Mesendoderm (in vitro differentiated cells): ENCODE measurements around the gene PPP1R9B.

Source experiments
- DNase-seq: peaks from one replicate; pipeline ENCODE4 v3.0.0; 2013
- H2AK5ac ChIP-seq: 2 replicates; pipeline ENCODE4 v1.6.1; 2013; ENCODE audit warnings: low read length, inconsistent platforms
- H2BK120ac ChIP-seq: 2 replicates; pipeline ENCODE4 v1.6.1; 2013; ENCODE audit warnings: low read depth, mild to moderate bottlenecking, low read length, moderate library complexity, mixed read lengths
- H2BK15ac ChIP-seq: replicated peaks from 2 replicates; pipeline ENCODE4 v1.6.1; 2013; ENCODE audit warnings: low read depth, mild to moderate bottlenecking, moderate library complexity
- H2BK5ac ChIP-seq: 2 replicates; pipeline ENCODE4 v1.6.1; 2013; ENCODE audit warnings: low read length, inconsistent platforms
- H3K18ac ChIP-seq: 2 replicates; pipeline ENCODE4 v1.6.1; 2013; ENCODE audit warnings: mild to moderate bottlenecking, low read length, mixed read lengths
- H3K23ac ChIP-seq: one replicate; pipeline ENCODE4 v1.6.1; 2013; ENCODE audit warnings: low read length
- H3K27ac ChIP-seq: 2 replicates; pipeline ENCODE4 v1.5.1; 2013; ENCODE audit warnings: low read depth, mild to moderate bottlenecking, inconsistent platforms, low read length, moderate library complexity
- H3K27me3 ChIP-seq: 2 replicates; pipeline ENCODE4 v1.6.1; 2013; ENCODE audit warnings: low read length, control low read depth, mild to moderate bottlenecking, inconsistent platforms; ENCODE audit not compliant: insufficient read depth, poor library complexity
- H3K36me3 ChIP-seq: 2 replicates; pipeline ENCODE4 v1.6.1; 2013; ENCODE audit warnings: low read length, inconsistent platforms; ENCODE audit not compliant: control insufficient read depth, insufficient read depth
- H3K4ac ChIP-seq: one replicate; pipeline ENCODE4 v1.6.1; 2013; ENCODE audit warnings: low read depth, mild to moderate bottlenecking, low read length, moderate library complexity
- H3K4me1 ChIP-seq: 2 replicates; pipeline ENCODE4 v1.6.1; 2013; ENCODE audit warnings: low read depth, low read length, inconsistent platforms; ENCODE audit not compliant: control insufficient read depth
- H3K4me2 ChIP-seq: 2 replicates; pipeline ENCODE4 v1.6.1; 2013; ENCODE audit warnings: low read length
- H3K4me3 ChIP-seq: 2 replicates; pipeline ENCODE4 v1.5.1; 2013; ENCODE audit warnings: mild to moderate bottlenecking, low read length
- H3K56ac ChIP-seq: one replicate; pipeline ENCODE4 v1.6.1; 2013; ENCODE audit warnings: low read length
- H3K79me1 ChIP-seq: 2 replicates; pipeline ENCODE4 v1.6.1; 2013; ENCODE audit warnings: low read length, inconsistent platforms
- H3K79me2 ChIP-seq: 2 replicates; pipeline ENCODE4 v1.6.1; 2013; ENCODE audit warnings: mild to moderate bottlenecking, low read length; ENCODE audit not compliant: control insufficient read depth, insufficient read depth
- H3K9ac ChIP-seq: 2 replicates; pipeline ENCODE4 v1.6.1; 2013; ENCODE audit warnings: low read length, inconsistent platforms
- H4K5ac ChIP-seq: one replicate; pipeline ENCODE4 v1.6.1; 2013; ENCODE audit warnings: low read length
- H4K8ac ChIP-seq: one replicate; pipeline ENCODE4 v1.6.1; 2013; ENCODE audit warnings: low read depth, mild to moderate bottlenecking, control low read depth, low read length, moderate library complexity
- WGBS: extraction: QIAGEN DNeasy Blood & Tissue Kit; methylation state at CpG from one replicate; pipeline ENCODE4 v1.1.7; 2013; ENCODE audit warnings: low lambda C conversion rate, missing lambda C conversion rate; ENCODE audit not compliant: insufficient coverage; ENCODE audit errors: extremely low coverage; 5-methylcytosine and 5-hydroxymethylcytosine counted together

The PPP1R9B gene

DNA sequence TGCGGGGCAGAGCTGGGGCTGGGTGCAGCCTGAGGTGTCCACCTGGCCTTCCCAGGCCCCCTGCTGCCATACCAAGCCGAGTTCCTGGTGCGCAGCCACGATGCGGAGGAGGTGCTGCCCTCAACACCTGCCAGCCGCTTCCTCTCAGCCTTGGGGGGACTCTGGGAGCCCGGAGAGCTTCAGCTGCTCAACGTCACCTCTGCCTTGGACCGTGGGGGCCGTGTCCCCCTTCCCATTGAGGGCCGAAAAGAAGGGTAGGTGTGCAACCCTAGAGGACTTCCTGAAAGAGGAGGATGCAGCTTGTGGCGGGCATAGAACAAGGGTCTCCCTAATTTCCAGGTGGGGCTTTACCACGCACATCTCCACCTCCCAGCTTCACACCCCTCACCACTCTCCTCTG lies 17.8 kb upstream of the PPP1R9B start:
- no peaks in the 10 kb centered on the region for H3K79me2 ChIP-seq
- no peaks in the 10 kb centered on the region for H3K27me3 ChIP-seq
- no peak overlapping the region for H2BK5ac ChIP-seq
- no peak overlapping the region for H4K5ac ChIP-seq
- H3K9ac ChIP-seq, result no peak overlapping the region
- no peak overlapping the region for H3K56ac ChIP-seq
- no peak for DNase-seq
- H2BK15ac ChIP-seq, result no peak overlapping the region
- H3K4me1 ChIP-seq, result no peaks in the 10 kb centered on the region
- H2BK120ac ChIP-seq, result no peak overlapping the region
- no peak overlapping the region for H3K18ac ChIP-seq
- no CpG with 5 or more reads among the region's 13 CpGs for WGBS
- no peak overlapping the region for H3K4me3 ChIP-seq
- no peak overlapping the region for H3K27ac ChIP-seq
- no peak overlapping the region for H4K8ac ChIP-seq
- H3K4me2 ChIP-seq, result no peak overlapping the region
- no peak overlapping the region for H3K23ac ChIP-seq
- no peak overlapping the region for H3K4ac ChIP-seq
- H2AK5ac ChIP-seq, result no peak overlapping the region
- H3K36me3 ChIP-seq, result no peaks in the 10 kb centered on the region
- H3K79me1 ChIP-seq, result no peaks in the 10 kb centered on the region

DNA sequence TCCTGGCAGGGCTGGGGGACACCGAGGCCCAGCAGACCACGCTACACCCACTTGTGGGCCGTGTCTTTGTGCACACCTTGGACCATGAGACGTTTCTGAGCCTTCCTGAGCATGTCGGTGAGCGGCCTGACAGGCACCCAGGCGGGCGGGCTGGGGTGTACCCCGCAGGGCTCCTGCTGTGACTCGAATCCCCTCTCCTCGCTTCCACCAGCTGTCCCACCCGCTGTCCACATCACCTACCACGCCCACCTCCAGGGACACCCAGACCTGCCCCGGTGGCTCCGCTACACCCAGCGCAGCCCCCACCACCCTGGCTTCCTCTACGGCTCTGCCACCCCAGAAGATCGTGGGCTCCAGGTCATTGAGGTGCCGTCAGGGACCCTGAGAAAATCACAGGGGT lies 16.9 kb upstream of the PPP1R9B start:
- H3K4me2 ChIP-seq, result no peak overlapping the region
- no peaks in the 10 kb centered on the region for H3K36me3 ChIP-seq
- no peak overlapping the region for H4K8ac ChIP-seq
- no peak overlapping the region for H3K18ac ChIP-seq
- H3K4me3 ChIP-seq, result no peak overlapping the region
- DNase-seq, result no peak
- H3K79me2 ChIP-seq, result no peaks in the 10 kb centered on the region
- no peaks in the 10 kb centered on the region for H3K4me1 ChIP-seq
- H3K4ac ChIP-seq, result no peak overlapping the region
- no peaks in the 10 kb centered on the region for H3K79me1 ChIP-seq
- H2BK5ac ChIP-seq, result no peak overlapping the region
- peak overlapping the region; percentile 29 for H3K56ac ChIP-seq
- H3K23ac ChIP-seq, result no peak overlapping the region
- no peak overlapping the region for H4K5ac ChIP-seq
- H2BK15ac ChIP-seq, result no peak overlapping the region
- H3K9ac ChIP-seq, result no peak overlapping the region
- H3K27ac ChIP-seq, result no peak overlapping the region
- no CpG with 5 or more reads among the region's 19 CpGs for WGBS
- H3K27me3 ChIP-seq, result no peaks in the 10 kb centered on the region
- H2AK5ac ChIP-seq, result no peak overlapping the region
- no peak overlapping the region for H2BK120ac ChIP-seq

DNA sequence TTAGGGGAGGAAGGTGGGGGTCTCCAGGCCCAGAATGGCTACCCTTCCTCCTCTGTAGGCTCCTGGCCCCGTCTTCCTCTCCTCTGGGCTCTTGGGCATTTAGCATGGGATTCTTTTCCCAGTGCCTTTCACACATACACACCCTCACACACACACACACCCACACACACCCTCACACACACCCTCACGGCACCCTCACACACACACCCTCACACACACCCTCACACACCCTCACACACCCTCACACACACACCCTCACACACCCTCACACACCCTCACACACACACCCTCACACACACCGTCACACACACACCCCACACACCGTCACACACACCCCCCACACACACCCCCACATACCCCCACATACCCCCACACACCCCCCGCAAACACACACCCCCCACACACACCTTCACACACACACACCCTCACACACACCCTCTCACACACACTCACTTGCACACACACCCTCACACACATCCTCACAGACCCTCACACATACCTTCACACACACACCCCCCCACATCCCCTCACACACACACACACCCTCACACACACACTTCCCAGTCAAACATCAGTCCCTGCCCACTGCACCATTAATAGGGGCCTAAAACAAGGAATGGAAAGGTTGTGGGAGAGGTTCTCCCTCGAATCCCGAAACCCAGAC lies 16.2 kb upstream of the PPP1R9B start:
- no peak overlapping the region for H2BK5ac ChIP-seq

DNA sequence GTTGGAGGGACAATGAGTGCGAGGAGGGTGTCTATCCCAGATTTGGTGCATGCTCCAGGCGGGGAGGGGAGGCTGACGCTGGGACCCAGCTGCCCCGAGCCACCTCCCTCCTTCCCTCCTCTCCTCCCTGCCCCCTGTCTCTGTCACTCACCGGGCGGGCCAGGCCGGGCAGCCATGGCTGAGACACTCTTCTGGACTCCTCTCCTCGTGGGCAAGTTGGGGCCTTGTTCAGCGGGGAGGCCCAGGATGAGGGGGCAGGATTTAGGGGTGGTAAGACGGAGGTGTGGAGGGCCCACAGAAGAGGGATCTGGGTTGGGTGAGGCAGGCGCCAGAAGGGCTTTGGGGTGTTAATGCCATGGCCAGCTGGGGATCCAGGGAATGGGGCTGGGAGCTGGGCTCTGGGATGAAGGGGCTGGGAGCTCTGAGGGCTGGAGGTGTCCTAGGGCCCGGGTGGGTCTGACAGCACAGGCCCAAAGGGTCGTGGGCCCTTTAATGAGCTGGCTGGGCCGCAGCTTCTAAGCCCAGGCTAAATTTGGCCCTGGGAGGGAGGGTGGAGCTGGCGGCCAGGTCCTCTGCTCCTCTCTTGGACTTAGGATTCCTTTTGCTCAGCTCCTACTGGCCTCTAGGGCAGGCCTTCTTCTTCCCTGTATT lies 15.5 kb upstream of the PPP1R9B start, which contains the start of gene SGCA:
TSS of gene SGCA (plus strand) at position 139 of the 651 bp plus-strand sequence. CDS start at position 175, 36 bp downstream.
- Histone ChIP-seq H4K8ac (no peak within 1 kb of the TSS), H3K27me3 (no peaks in the 10 kb centered on the region), H3K23ac (no peak within 1 kb of the TSS), H3K18ac (no peak within 1 kb of the TSS), H3K4ac (no peak within 1 kb of the TSS), H4K5ac (no peak within 1 kb of the TSS), H3K4me3 (no peak within 1 kb of the TSS), H2BK5ac (no peak within 1 kb of the TSS), H3K36me3 (no peaks in the 10 kb centered on the region), H3K9ac (no peak within 1 kb of the TSS), H3K4me2 (no peak within 1 kb of the TSS), H2BK120ac (no peak within 1 kb of the TSS), H3K79me1 (no peaks in the 10 kb centered on the region), H3K56ac (peak within 1 kb of the TSS; percentile 46), H3K79me2 (no peaks in the 10 kb centered on the region), H3K4me1 (no peaks in the 10 kb centered on the region), H3K27ac (no peak within 1 kb of the TSS), H2AK5ac (no peak within 1 kb of the TSS), H2BK15ac (no peak within 1 kb of the TSS)
- WGBS, result no CpG with 5 or more reads among the region's 15 CpGs
- DNase-seq, result no peak

More for the DNA sequence above, 16.2 kb upstream of the PPP1R9B start:
- DNase-seq, result no peak
- H3K56ac ChIP-seq, result peak overlapping the region; percentile 29
- no peaks in the 10 kb centered on the region for H3K27me3 ChIP-seq
- H3K4me2 ChIP-seq, result no peak overlapping the region
- H3K4ac ChIP-seq, result no peak overlapping the region
- H2BK15ac ChIP-seq, result no peak overlapping the region
- H2BK120ac ChIP-seq, result no peak overlapping the region
- H3K23ac ChIP-seq, result no peak overlapping the region
- no peak overlapping the region for H3K18ac ChIP-seq
- 100% methylated on average over 1 of the region's 7 CpGs for WGBS
- no peak overlapping the region for H4K5ac ChIP-seq
- no peaks in the 10 kb centered on the region for H3K36me3 ChIP-seq
- no peak overlapping the region for H4K8ac ChIP-seq
- H3K4me1 ChIP-seq, result no peaks in the 10 kb centered on the region
- H3K79me2 ChIP-seq, result no peaks in the 10 kb centered on the region
- H3K4me3 ChIP-seq, result no peak overlapping the region
- H3K79me1 ChIP-seq, result no peaks in the 10 kb centered on the region
- H3K27ac ChIP-seq, result no peak overlapping the region
- H2AK5ac ChIP-seq, result no peak overlapping the region
- no peak overlapping the region for H3K9ac ChIP-seq

DNA sequence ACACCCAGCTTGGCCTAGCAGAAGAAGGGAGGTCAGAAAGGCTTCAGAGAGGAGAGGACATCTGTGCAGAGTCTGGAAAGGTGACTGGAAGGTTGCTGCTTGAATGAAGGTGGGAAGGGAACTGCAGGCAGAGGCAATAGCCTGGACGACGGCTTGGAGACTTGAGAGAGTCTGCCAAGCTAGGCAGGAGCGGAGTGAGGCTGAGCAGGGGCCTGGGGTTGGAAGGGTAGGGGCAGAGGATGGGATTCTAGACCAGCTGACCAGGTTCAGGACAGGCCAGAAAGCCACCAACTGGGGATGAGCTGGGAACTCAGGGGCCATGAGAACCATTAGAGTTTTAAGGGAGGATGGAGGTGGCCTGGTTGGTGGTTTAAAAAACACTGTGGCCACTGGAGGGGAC lies 15.0 kb upstream of the PPP1R9B start:
- Histone ChIP-seq H2BK120ac (no peak overlapping the region), H3K79me2 (no peaks in the 10 kb centered on the region), H4K8ac (no peak overlapping the region), H3K18ac (no peak overlapping the region), H3K56ac (no peak overlapping the region), H3K9ac (no peak overlapping the region), H2BK5ac (no peak overlapping the region), H3K27ac (no peak overlapping the region), H4K5ac (no peak overlapping the region), H3K79me1 (no peaks in the 10 kb centered on the region), H3K4me3 (no peak overlapping the region), H2BK15ac (no peak overlapping the region), H3K27me3 (no peaks in the 10 kb centered on the region), H3K4me1 (no peaks in the 10 kb centered on the region), H3K4me2 (no peak overlapping the region), H2AK5ac (no peak overlapping the region), H3K23ac (no peak overlapping the region), H3K4ac (no peak overlapping the region), H3K36me3 (no peaks in the 10 kb centered on the region)
- DNase-seq, result no peak
- no CpG with 5 or more reads among the region's 3 CpGs for WGBS
